NOMO-1 (cell line): ENCODE data around the gene ABI2.
"Not testable (repeated sequence)": the region's sequence is repeated elsewhere in the genome, so short reads cannot be mapped to it uniquely, and the experiment has no call there.

Source experiments
- DNase-seq, 2 experiments: peaks; one replicate each; lab custom pipeline; 2025; ENCODE audit not compliant: unreplicated experiment in 2 of 2; lab: John Stamatoyannopoulos, UW

Gene ABI2

GRCh38 chr2:203413796-203414195 lies 85.6 kb downstream of the ABI2 start:
- no peak for DNase-seq

DNA sequence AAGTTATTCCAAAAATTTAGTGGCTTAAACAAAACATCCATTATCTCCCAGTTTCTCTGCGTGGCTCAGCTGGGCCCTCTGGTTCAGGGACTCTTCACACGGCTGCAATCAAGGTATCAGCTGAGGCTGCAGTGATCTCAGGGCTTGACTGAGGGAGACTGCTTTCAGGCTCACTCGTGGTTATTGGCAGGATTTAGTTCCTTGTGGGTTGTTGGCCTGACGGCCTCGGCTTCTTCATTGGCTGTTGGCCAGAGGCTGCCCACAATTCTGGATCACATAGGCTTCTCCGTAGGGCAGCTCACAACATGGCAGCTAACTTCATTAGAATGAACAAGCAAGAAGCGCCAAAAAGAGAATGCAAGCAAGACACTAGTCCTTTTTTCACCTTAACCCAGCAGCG lies 90.1 kb downstream of the ABI2 start:
- no peak for DNase-seq

DNA sequence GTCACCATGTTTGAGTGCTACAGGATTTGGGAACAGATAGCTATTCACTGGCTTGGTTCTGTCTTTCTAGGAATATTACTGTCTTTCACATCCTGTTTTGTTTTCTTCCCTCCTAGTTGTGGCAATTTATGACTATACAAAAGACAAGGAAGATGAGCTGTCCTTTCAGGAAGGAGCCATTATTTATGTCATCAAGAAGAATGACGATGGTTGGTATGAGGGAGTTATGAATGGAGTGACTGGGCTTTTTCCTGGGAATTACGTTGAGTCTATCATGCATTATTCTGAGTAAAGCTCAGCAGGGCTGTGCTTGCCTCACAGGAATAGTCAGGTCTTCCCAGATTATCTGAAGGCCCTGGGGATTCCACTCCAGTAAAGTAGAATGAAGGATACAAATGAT lies 98.9 kb downstream of the ABI2 start:
- DNase-seq, result no peak

GRCh38 chr2:203429643-203430042 lies 101.4 kb downstream of the ABI2 start:
- DNase-seq, result not testable (repeated sequence)

GRCh38 chr2:203431391-203432185 lies 103.4 kb downstream of the ABI2 start:
- no peak for DNase-seq

GRCh38 chr2:203432811-203433210 lies 104.6 kb downstream of the ABI2 start:
- DNase-seq, result no peak

DNA sequence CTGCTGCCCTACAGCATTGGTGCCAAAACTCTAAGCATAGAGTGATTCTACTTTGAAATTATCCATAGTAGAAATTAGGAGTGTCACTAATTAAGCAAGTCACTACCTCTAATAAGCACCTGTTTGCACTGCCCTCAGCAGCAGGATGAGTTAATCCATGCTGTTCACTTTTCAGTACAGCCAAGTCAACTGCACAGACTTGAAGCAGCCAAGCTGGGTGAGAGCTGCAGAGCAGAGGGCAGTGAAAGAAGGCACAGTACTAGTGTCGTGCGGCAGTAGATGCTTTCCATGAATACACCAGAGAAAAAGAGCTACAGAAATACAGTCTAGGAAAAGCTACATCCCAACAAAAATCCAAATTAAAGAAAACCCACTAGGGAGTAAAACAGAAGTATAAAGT lies 108.3 kb downstream of the ABI2 start:
- DNase-seq, result no peak

DNA sequence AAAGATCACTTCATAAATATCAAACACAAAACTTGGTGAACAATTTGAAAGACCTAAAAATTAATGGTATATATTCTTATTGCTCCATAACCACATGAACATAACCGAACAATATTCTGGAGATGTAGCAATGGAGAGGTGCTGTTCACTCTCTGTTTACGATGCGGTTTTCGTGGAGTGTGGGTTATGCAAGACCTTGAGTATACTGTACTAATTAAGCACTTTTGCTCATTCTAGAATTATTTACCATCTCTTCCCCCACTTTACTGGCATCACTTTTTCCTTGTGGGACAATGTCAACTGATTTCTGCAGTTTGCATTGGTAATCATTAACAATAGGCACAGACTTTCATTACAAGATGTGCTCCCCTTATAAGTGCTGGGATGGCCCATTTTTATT lies 109.3 kb downstream of the ABI2 start:
- DNase-seq, result peak; percentile 51 to 96

DNA sequence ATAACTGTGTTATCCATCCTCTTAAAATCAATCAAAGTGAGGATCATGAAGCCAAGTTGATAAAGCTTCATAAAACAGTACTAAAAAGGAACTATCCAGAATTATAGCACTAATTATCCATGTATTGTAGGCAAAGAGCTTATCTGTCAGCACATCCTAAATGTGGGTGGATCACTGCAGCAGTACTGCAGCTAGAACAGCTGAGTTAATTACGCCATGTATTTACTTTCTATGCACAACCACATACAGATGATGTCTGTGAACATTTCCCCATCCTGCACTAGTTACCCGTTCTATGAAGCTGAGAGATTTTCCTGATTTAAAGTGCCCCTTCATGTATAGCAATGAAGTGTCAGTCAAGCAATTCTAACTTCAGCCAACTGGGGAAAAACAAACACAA lies 110.3 kb downstream of the ABI2 start:
- peak in 1 of 2 experiments; percentile 33 for DNase-seq

DNA sequence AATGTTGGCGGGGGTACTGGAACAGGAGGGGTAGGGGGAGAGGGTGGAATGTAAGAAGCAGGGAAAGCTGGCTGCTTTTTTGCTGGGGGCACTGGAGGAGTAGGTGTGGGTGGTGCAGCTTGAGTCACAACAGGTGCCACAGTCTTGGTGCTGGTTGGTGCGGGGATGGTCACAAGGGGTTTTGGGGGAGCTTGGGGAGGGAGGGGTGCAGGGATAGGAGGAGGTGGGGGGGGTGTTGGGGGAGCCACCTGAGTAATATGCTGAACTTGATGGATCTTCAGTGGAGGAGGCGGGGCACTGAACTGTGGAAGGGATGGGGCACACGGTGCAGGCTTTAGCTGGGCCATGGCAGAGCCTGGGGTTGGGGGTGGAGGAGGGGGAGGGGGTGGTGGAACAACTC lies 112.5 kb downstream of the ABI2 start:
- no peak for DNase-seq

GRCh38 chr2:203441463-203441862 lies 113.3 kb downstream of the ABI2 start:
- DNase-seq, result no peak

DNA sequence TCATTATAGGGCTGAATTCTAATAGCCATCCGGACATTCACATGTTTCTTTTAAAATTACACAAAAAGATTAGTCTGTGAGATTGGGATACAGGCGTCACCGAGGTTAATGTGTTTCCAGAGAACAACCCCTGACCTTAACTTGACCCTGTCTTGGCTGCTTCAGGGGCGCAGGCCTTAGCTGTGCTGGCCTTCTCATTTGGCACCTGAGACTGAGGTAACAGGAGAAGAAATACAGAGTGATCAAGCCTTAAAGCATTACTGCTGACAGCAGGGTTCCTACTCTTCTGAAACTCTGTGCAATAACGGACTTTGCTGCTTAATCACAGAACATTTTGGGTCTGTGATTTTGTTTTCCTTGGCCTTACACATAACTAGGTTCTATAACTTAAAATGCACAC lies 114.3 kb downstream of the ABI2 start:
- no peak for DNase-seq

DNA sequence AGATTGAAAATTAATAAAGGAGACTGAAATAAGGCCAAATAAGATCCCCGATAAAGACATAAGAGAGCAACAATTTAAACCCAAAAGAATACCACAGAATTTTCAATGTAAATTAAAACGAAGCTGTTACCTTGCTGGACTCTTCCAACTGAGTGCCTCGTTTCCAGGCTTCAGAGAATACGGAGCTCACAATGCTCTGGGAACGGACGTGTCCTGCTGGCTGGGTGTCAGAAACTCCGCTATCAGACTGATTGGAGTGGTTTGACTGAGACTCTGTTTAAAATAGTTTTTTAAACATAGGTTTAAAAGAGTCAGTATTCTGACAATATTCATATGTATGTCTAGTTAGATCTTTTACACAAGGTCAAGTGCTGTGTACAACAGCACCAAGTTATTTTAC lies 116.5 kb downstream of the ABI2 start:
- no peak for DNase-seq

GRCh38 chr2:203446071-203446481 lies 117.9 kb downstream of the ABI2 start:
- peak in 1 of 2 experiments; percentile 31 for DNase-seq

- DNase-seq, result no peak
These were observed 118.6 kb downstream of the ABI2 start for GRCh38 chr2:203446780-203447179.

- DNase-seq, result no peak
These were observed 122.4 kb downstream of the ABI2 start for GRCh38 chr2:203450561-203450960.

GRCh38 chr2:203451011-203451410 lies 122.8 kb downstream of the ABI2 start:
- no peak for DNase-seq

GRCh38 chr2:203451689-203452088 lies 123.5 kb downstream of the ABI2 start:
- peak; percentile 24 to 56 for DNase-seq

GRCh38 chr2:203453858-203454451 lies 125.8 kb downstream of the ABI2 start:
- DNase-seq, result peak; percentile 30 to 76

GRCh38 chr2:203455209-203455608 lies 127.0 kb downstream of the ABI2 start:
- DNase-seq, result no peak

DNA sequence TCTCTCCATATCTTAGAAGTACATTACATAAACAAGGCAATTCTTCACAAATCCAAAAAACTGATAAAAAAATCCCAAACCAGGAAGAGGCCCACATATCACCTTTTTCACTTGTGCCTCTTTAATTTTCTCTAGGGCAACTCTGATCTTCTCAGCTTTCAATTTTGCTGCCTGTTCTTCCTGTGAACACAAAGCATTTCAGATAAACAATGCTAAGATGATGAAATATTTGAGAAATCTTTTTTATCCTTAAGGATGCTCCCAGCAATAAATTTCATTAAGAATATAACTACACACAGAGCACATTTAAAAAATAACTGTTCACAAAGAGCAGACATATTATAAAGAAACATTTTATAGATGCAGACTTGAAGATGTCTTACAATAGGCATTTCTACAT lies 133.6 kb downstream of the ABI2 start:
- DNase-seq, result no peak

DNA sequence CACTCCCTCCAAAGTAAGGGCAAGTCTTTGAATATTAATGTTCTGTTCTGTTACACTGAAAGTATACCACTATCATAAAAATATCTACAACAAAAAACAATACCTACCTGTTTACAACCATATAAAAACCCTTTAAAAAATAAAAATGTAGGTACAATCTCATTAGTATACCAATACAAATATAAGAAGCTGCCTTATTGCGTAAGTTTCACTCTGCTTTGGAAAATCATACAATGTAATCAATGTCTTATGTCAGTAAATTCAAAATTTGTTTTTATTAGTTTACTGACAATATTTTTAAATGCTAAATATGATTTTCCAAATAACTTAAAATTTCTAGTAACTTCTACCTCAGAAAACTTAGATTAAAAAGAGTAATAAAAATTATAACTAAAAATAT lies 134.1 kb downstream of the ABI2 start:
- DNase-seq, result no peak
